H9 (cell line): ENCODE data around the gene GRIK3. TPM values are rescaled to one million over a fixed set of nuclear protein-coding genes. Genes with fewer than 3 reads are reported as not detected.

Source experiments
- DNase-seq: peaks from one replicate; pipeline ENCODE4 v3.0.0-alpha.2; 2017
- H2AFZ ChIP-seq: one replicate; pipeline ENCODE4 v1.6.1; 2013; ENCODE audit warnings: mild to moderate bottlenecking, low read length, control low read depth, moderate library complexity
- H2AK5ac ChIP-seq: 2 replicates; pipeline ENCODE4 v1.6.1; 2013; ENCODE audit warnings: low read length, control low read depth, mixed read lengths; ENCODE audit not compliant: insufficient read length
- H2BK120ac ChIP-seq: one replicate; pipeline ENCODE4 v1.6.1; 2013; ENCODE audit warnings: low read depth, mild to moderate bottlenecking, low read length, control low read depth, inconsistent platforms; ENCODE audit not compliant: poor library complexity, severe bottlenecking
- H2BK12ac ChIP-seq: 2 replicates; pipeline ENCODE4 v1.6.1; 2013; ENCODE audit warnings: low read length, control low read depth, mixed read lengths, low read depth; ENCODE audit not compliant: insufficient read length
- H2BK15ac ChIP-seq: 2 replicates; pipeline ENCODE4 v1.6.1; 2013; ENCODE audit warnings: low read depth, low read length, control low read depth
- H2BK20ac ChIP-seq: one replicate; pipeline ENCODE4 v1.6.1; 2013; ENCODE audit warnings: low read depth, mild to moderate bottlenecking, low read length, control low read depth, inconsistent platforms; ENCODE audit not compliant: poor library complexity, severe bottlenecking
- H2BK5ac ChIP-seq: 2 replicates; pipeline ENCODE4 v1.6.1; 2013; ENCODE audit warnings: low read length, control low read depth, mixed read lengths; ENCODE audit not compliant: insufficient read length
- H3K14ac ChIP-seq: 2 replicates; pipeline ENCODE4 v1.6.1; 2013; ENCODE audit warnings: low read length, control low read depth; ENCODE audit not compliant: insufficient read depth
- H3K18ac ChIP-seq: 2 replicates; pipeline ENCODE4 v1.6.1; 2013; ENCODE audit warnings: low read depth, mild to moderate bottlenecking, mixed read lengths, low read length, control low read depth; ENCODE audit not compliant: insufficient read length
- H3K23ac ChIP-seq: 2 replicates; pipeline ENCODE4 v1.6.1; 2013; ENCODE audit warnings: low read length, control low read depth, mixed read lengths, low read depth; ENCODE audit not compliant: insufficient read length
- H3K23me2 ChIP-seq: 2 replicates; pipeline ENCODE4 v1.6.1; 2013; ENCODE audit warnings: low read depth, mild to moderate bottlenecking, mixed read lengths, low read length, control low read depth; ENCODE audit not compliant: insufficient read length, poor library complexity, severe bottlenecking
- H3K27ac ChIP-seq: 2 replicates; pipeline ENCODE4 v1.5.1; 2013; ENCODE audit warnings: low read length, control low read depth, mixed read lengths, low read depth; ENCODE audit not compliant: insufficient read length
- H3K27me3 ChIP-seq: 2 replicates; pipeline ENCODE4 v1.6.1; 2013; ENCODE audit warnings: low read length, control low read depth, inconsistent platforms; ENCODE audit not compliant: insufficient read depth
- H3K4ac ChIP-seq: 2 replicates; pipeline ENCODE4 v1.6.1; 2013; ENCODE audit warnings: low read depth, mild to moderate bottlenecking, control low read depth, inconsistent platforms, low read length, moderate library complexity
- H3K4me1 ChIP-seq: 2 replicates; pipeline ENCODE4 v1.6.1; 2013; ENCODE audit warnings: low read length, control low read depth, inconsistent platforms; ENCODE audit not compliant: insufficient read depth
- H3K4me2 ChIP-seq: 2 replicates; pipeline ENCODE4 v1.6.1; 2013; ENCODE audit warnings: low read length, control low read depth, mixed read lengths; ENCODE audit not compliant: insufficient read length, insufficient read depth
- H3K56ac ChIP-seq: 2 replicates; pipeline ENCODE4 v1.6.1; 2013; ENCODE audit warnings: low read depth, mild to moderate bottlenecking, mixed read lengths, low read length, control low read depth; ENCODE audit not compliant: insufficient read length
- H3K79me1 ChIP-seq: 2 replicates; pipeline ENCODE4 v1.6.1; 2013; ENCODE audit warnings: low read depth, mild to moderate bottlenecking, moderate library complexity, low read length, control low read depth, inconsistent platforms; ENCODE audit not compliant: insufficient read depth, poor library complexity, severe bottlenecking
- H3K79me2 ChIP-seq: 2 replicates; pipeline ENCODE4 v1.6.1; 2013; ENCODE audit warnings: low read length, control low read depth, inconsistent platforms; ENCODE audit not compliant: insufficient read depth
- H3K9ac ChIP-seq: 2 replicates; pipeline ENCODE4 v1.6.1; 2013; ENCODE audit warnings: low read length, control low read depth, mixed read lengths; ENCODE audit not compliant: insufficient read length; ENCODE audit errors: extremely low read depth
- H3K9me3 ChIP-seq: one replicate; pipeline ENCODE4 v1.6.1; 2013; ENCODE audit warnings: low read depth, low read length, inconsistent platforms; ENCODE audit not compliant: control insufficient read depth
- H3T11ph ChIP-seq: one replicate; pipeline ENCODE4 v1.6.1; 2013; ENCODE audit warnings: mild to moderate bottlenecking, low read length, control low read depth, inconsistent platforms
- H4K20me1 ChIP-seq: one replicate; pipeline ENCODE4 v1.6.1; 2013; ENCODE audit not compliant: control insufficient read depth, insufficient read length, insufficient read depth
- H4K5ac ChIP-seq: 2 replicates; pipeline ENCODE4 v1.6.1; 2013; ENCODE audit warnings: low read depth, mild to moderate bottlenecking, mixed read lengths, low read length, control low read depth; ENCODE audit not compliant: insufficient read length
- H4K8ac ChIP-seq: replicated peaks from 2 replicates; pipeline ENCODE4 v1.6.1; 2013; ENCODE audit warnings: low read length, control low read depth, mixed read lengths, low read depth; ENCODE audit not compliant: insufficient read length
- H4K91ac ChIP-seq: 2 replicates; pipeline ENCODE4 v1.6.1; 2013; ENCODE audit warnings: low read depth, mild to moderate bottlenecking, moderate library complexity, mixed read lengths, low read length, control low read depth; ENCODE audit not compliant: insufficient read length
- H3K27ac Mint-ChIP-seq, 3 experiments: 2 replicates in 2 of 3; 3 replicates in 1 of 3; pipeline ENCODE4 v1.8.0; 2020 to 2021; ENCODE audit warnings: mixed read lengths in 3 of 3, mild to moderate bottlenecking in 1 of 3, moderate library complexity in 1 of 3
- H3K27me3 Mint-ChIP-seq: 2 replicates; pipeline ENCODE4 v1.8.0; 2021; ENCODE audit warnings: low read depth, mild to moderate bottlenecking, moderate library complexity, mixed read lengths
- H3K36me3 Mint-ChIP-seq, 3 experiments: 2 replicates in 2 of 3; 3 replicates in 1 of 3; pipeline ENCODE4 v1.8.0; 2020 to 2021; ENCODE audit warnings: low read depth in 3 of 3, mixed read lengths in 3 of 3; ENCODE audit not compliant: insufficient read depth in 1 of 3
- H3K4me1 Mint-ChIP-seq, 2 experiments: 2 replicates each; pipeline ENCODE4 v1.8.0; 2020; ENCODE audit warnings: mixed read lengths in 2 of 2
- H3K4me3 Mint-ChIP-seq, 2 experiments: 2 replicates in 1 of 2; 3 replicates in 1 of 2; pipeline ENCODE4 v1.8.0; 2020 to 2021; ENCODE audit warnings: mild to moderate bottlenecking in 2 of 2, mixed read lengths in 2 of 2, moderate library complexity in 1 of 2
- H3K9me3 Mint-ChIP-seq, 2 experiments: 2 replicates in 1 of 2; 3 replicates in 1 of 2; pipeline ENCODE4 v1.8.0; 2020; ENCODE audit warnings: mild to moderate bottlenecking in 2 of 2, mixed read lengths in 2 of 2, moderate library complexity in 1 of 2
- CTCF ChIP-seq: fragments of 200-600 bp; sonication (generic); conservative IDR thresholded peaks from 3 replicates; pipeline ENCODE4 v1.8.0; 2021; ENCODE audit warnings: antibody characterized with exemption, mild to moderate bottlenecking
- WGBS: extraction: QIAGEN DNeasy Blood & Tissue Kit; methylation state at CpG from one replicate; pipeline ENCODE4 v1.1.7; 2013; ENCODE audit warnings: missing lambda C conversion rate, low lambda C conversion rate, mixed read lengths; ENCODE audit not compliant: insufficient read length; ENCODE audit errors: extremely low coverage; 5-methylcytosine and 5-hydroxymethylcytosine counted together
- total RNA-seq: library from RNA; stranded (reverse); gene quantifications from 2 replicates; pipeline ENCODE4 v1.2.1, GENCODE V29; 2021

GRIK3 gene
- total RNA-seq, 1 experiment from 2014 or later, result 1.7 TPM

- Histone ChIP-seq H4K20me1 (no peaks in the 10 kb centered on the region), H4K8ac (no peak overlapping the region), H3K4me2 (no peak overlapping the region), H3K56ac (no peak overlapping the region), H3K4me1 (no peaks in the 10 kb centered on the region), H3K23ac (no peak overlapping the region), H4K91ac (no peak overlapping the region), H3K18ac (no peak overlapping the region), H3K4ac (no peak overlapping the region), H2BK5ac (no peak overlapping the region), H2AFZ (no peak overlapping the region), H3K27ac (no peak overlapping the region), H2BK15ac (no peak overlapping the region), H3K14ac (no peak overlapping the region), H2BK20ac (no peak overlapping the region), H3K27me3 (no peaks in the 10 kb centered on the region), H2AK5ac (no peak overlapping the region), H3K23me2 (no peaks in the 10 kb centered on the region), H3K9ac (no peak overlapping the region), H3T11ph (no peak overlapping the region), H3K79me2 (no peaks in the 10 kb centered on the region), H3K9me3 (no peaks in the 10 kb centered on the region), H2BK120ac (no peak overlapping the region), H4K5ac (no peak overlapping the region), H2BK12ac (no peak overlapping the region), H3K79me1 (no peaks in the 10 kb centered on the region)
- Mint-ChIP-seq H3K27ac (no peak overlapping the region), H3K36me3 (no peaks in the 10 kb centered on the region; a peak in 1 of 7 replicates), H3K4me3 (no peak overlapping the region), H3K9me3 (peaks cover 0 to 8% of the 10 kb centered on the region in 2 experiments; a peak in 3 of 5 replicates), H3K27me3 (peaks cover 7% of the 10 kb centered on the region), H3K4me1 (no peaks in the 10 kb centered on the region)
- DNase-seq, result no peak
- WGBS, result no CpG with 5 or more reads among the region's 5 CpGs
- no peak for TF ChIP-seq CTCF
Measured at GRCh38 chr1:36796733-36797132, 237.6 kb downstream of the GRIK3 start.
